GM19438 (cell line): Measurements from ENCODE around the gene DNAJC7.
A peak's percentile ranks its signal among the peaks of the same experiment; 100 is the strongest.
"Not testable (repeated sequence)": the region's sequence is repeated elsewhere in the genome, so short reads cannot be mapped to it uniquely, and the experiment has no call there.

ENCODE experiments used
- ATAC-seq: cut with Tn5 transposase; IDR thresholded peaks from one replicate; pipeline ENCODE4 v1.9.1; 2021; ENCODE audit warnings: low read depth; ENCODE audit not compliant: unreplicated experiment

The DNAJC7 gene

DNA sequence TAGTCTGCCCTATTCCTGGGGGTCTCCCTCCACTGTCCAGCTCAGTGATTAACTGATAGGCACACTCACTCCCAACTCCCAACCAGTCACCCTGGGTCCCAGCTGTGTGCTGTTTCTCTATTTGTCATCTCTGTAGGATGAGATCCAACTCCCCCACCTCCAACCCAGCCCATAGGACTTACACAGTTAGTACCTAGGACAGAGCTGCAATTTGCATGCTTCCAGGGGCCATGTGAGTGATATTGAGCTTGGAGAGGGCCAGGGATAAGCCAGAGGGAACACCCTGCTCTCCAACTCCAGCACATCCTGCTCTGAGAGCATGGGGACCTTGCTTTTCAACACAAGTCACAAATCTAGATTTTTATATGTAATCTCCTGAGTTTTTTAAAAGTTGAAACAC is 24.4 kb upstream of the DNAJC7 start:
- no peak for ATAC-seq

- no peak for ATAC-seq
Measured at GRCh38 chr17:42040818-42041217, 23.6 kb upstream of the DNAJC7 start.

- ATAC-seq, result no peak
Measured at GRCh38 chr17:42039794-42040763, 22.8 kb upstream of the DNAJC7 start.

GRCh38 chr17:42038221-42038973 is 21.2 kb upstream of the DNAJC7 start:
- no peak for ATAC-seq

DNA sequence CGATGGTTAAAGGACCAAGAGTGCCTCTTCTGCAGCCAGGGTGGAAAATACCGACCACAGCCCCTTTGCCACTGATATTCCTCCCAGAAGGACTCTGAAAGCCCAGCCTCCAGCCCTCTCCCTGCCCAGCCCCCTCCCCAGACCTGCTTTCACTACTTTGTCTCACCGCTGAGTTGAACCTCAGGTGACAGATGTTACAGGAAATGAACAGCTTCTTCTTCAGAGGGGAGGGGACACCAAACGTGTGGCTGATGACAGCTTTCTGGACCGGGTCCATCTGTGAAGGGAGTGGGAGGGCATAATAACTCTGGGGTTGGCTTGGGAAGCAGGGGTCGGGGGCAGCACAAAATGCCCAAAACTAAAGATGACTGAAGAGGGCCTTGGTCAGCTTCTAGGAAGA is 16.8 kb upstream of the DNAJC7 start:
- ATAC-seq, result no peak

GRCh38 chr17:42031584-42031983 is 14.3 kb upstream of the DNAJC7 start:
- ATAC-seq, result no peak

GRCh38 chr17:42028791-42029127 is 11.5 kb upstream of the DNAJC7 start:
- ATAC-seq, result no peak

DNA sequence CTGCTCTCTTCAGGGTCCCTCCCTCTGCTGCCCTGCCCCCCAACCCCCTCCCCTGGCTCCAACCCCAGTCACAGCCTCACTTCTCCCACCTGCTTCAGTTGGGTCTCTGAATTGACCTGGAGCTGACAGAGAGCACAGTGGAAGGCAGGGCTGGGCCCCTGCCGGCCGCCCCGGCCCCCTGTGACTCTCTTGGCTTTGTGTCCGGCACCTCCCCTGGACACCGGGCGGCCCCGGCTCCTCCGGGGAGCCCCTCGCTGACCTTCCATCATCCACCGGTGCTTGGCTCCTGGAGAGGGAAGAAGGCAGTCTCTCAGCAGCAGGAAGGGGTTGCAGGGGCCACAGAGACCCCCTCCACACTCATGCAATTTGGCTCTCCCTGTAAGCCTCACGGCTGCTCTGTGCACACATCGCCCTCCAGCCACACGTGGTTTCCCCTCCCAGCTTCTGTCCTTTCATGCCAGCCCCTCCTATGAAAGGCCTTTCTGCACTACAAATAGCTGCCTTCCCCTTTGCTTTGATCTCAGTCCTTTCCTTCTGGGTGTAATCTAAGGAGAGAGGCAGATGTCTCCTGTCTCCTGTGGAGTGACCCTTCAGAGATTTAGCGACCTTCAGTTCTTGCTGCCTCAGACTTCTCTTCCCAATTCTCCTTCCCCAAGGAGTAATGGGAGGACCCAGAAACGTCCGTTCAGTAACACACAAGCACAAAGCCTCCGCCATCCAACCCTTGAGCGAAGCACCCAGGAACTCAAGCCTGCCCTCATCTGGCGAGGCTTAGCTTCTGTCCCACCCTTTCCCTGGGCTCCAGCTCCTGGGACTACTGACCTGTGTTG is 10.9 kb upstream of the DNAJC7 start:
- ATAC-seq, result no peak

- no peak for ATAC-seq
Measured at GRCh38 chr17:42027590-42027889, 10.3 kb upstream of the DNAJC7 start.

GRCh38 chr17:42026857-42027589 is 9.8 kb upstream of the DNAJC7 start:
- ATAC-seq, result no peak

DNA sequence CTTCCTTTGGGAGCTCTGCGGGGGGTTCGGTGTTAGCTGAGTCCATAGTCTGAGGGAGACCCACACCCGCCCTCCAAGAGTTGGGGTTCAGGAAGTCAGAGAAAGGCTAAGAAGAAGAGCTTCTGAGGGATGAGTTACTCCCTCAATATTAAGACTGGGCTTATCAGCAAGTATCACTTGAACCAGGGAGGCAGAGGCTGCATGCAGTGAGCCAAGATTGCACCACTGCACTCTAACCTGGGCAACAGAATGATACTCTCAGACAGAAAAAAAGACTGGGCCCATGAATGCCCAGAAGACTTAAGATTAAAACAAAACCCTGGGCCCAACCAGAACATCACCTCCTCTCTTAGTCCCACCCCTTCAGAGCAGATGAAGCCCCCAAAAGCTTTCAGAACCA is 8.7 kb upstream of the DNAJC7 start:
- no peak for ATAC-seq

GRCh38 chr17:42025191-42025579 is 7.9 kb upstream of the DNAJC7 start:
- ATAC-seq, result no peak

- no peak for ATAC-seq
Measured at GRCh38 chr17:42023524-42024349, 6.5 kb upstream of the DNAJC7 start.

DNA sequence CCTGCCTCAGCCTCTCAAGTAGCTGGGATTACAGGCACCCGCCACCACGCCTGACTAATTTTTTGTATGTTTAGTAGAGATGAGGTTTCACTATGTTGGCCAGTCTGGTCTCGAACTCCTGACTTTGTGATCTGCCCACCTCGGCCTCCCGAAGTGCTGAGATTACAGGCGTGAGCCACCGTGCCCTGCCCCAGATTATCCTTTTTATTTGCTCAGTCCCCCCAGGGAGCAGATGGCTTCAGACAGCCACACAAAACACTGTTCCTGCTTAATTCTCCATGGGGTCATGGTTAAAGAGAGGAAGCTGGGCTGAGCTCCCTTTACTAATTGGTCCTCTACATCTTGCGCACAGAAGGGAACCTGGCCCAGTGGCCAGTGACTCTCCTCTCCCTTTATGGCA is 3.6 kb upstream of the DNAJC7 start:
- not testable (repeated sequence) for ATAC-seq

DNA sequence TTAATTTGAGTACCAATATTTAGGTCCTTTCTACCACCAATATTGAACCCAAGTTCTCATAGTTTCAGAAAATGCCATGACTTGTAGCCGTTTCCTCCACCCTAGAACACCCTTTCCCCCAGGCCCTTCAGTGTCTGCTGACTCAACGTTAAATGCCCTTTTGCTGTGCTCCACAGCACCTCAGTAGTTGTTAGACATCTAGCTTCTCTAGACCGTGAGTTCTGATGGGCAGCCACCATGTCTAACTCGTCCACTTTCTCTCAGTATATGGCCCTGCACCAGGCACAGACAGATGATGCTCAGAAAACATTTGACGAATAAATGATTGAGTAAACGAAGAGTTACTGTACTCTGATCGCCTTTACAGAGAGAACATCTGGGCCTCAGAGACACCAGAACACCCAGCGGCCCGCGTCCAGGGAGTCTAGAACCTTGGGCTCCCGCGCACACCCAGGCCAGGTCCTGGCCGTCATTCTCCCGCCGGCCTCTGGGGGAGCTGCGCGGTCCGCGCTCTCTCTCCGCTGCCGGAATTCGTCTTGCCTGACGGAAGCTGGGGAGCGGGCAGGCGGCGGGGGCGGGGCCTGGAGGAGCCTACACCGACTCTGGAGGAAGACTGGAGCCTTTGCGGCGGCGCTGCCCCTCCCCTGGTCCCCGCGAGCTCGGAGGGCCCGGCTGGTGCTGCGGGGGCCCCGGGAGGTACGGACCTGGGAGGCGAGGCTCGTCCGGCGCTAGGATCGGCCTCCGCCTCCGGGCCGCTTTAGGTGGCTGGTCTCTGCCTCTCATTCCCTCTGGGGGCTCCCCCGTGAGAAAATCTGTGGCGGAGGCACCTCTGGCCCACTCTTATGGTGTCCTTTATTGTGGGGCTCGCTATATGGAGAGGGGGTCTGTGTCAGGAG is 2.5 kb upstream of the DNAJC7 start, which contains the start of gene NKIRAS2:
NKIRAS2 (plus strand) TSS at position 582 of the 896 bp plus-strand sequence. CDS start 1,488 bp downstream, outside the sequence.
- ATAC-seq, result peak; percentile 49

DNA sequence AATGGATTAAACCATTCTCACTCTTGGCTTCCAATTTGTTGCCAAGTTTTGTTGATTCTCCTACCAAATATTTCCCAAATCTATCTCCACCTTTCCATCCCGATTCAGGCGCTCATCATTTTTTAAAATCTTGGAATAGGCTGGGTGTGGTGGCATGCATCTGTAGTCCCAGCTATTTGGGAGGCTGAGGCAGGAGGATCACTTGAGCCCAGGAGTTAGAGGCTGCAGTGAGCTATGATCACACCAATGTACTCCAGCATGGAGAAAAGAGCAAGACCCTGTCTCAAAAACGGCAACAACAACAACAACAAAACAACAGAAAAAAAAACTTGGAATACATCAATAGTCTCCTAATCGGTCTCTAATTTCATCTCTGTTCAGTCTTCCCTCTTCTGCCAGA is 1.7 kb upstream of the DNAJC7 start:
- no peak for ATAC-seq

GRCh38 chr17:42018339-42018738 is 1.1 kb upstream of the DNAJC7 start:
- no peak for ATAC-seq

GRCh38 chr17:42017866-42018200 is 594 bp upstream of the DNAJC7 start:
- peak; percentile 6 for ATAC-seq

DNA sequence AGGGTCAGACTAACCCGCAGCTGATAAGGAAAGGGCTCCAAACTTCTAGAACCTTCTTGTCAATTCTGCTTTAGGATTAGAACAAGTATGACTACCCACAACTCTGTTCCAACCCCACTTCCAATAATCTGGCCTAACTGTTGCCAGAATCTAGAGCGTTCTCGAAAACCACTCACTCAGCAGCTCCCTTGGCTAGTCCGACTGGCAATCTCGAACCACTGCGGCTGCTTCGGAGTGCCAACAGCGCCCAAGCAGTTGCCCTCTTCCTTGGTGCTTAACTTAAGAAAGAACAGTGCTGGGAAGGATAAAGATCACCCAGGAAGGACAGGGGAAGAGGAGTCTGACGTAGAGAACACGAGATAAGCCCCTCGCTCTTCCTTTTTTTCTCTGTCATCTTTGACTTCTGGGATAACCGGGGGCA is 818 bp downstream of the DNAJC7 start:
- no peak for ATAC-seq
